Sciatic nerve (tissue), 2 donors: ENCODE measurements around the gene CTAG1B. TPM values are rescaled to one million over a fixed set of nuclear protein-coding genes. Genes with fewer than 3 reads are reported as not detected.
"Not testable (repeated sequence)": the region's sequence is repeated elsewhere in the genome, so short reads cannot be mapped to it uniquely, and the experiment has no call there.

Source experiments
- ATAC-seq: fragments of 200-7000 bp; cut with Tn5 transposase; one replicate; pipeline ENCODE4 v1.9.1; 2020; ENCODE audit warnings: mild to moderate bottlenecking, moderate library complexity
- DNase-seq: peaks from one replicate; pipeline ENCODE4 v3.0.0-alpha.2; 2020; ENCODE audit warnings: low spot score
- intact Hi-C: fragments of 100-400 bp; cut with DNase I; formaldehyde crosslinking; loops from one replicate; pipeline ENCODE4 v1.14.2; 2022
- total RNA-seq: library from RNA; stranded (reverse); fragmentation: NEBNext Ultra II Directional; extraction: Animal tissue kit (Norgen Biotek cat#: 25700); gene quantifications from one replicate; pipeline ENCODE4 v1.2.1, GENCODE V29; 2021
- donor health status: DM: no; HTN: no; CAD: no.
- donor health status: DM: no; HTN: no; CAD: no.

The CTAG1B gene
- not detected for total RNA-seq

DNA sequence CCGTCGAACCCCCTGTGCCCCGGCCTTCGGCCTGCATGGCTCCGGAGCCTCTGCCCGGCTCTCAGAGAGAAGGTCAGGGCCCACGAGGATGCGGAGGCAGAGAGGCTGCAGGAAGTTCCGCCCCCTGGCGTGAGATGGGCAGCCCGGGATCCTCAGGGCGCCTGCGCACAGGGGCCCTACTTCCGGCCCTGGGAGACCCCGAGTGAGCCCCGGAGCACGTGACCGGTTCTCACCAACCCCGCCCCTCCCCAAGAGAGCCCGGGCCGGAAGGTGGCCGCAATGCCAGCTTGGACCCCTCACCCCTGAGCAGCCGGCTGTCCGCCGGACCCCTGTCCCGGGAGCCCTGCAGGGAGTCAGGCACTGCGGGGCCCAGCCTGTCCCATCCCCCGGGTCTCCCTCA, at the start of gene CTAG1B:
Gene CTAG1B, minus strand, starts transcription at position 101 of the 400 bp plus-strand sequence. Its CDS starts 64 bp downstream, at position 37.
- intact Hi-C loops, DNase-seq: not testable (repeated sequence)
- ATAC-seq: peak; percentile 20

DNA sequence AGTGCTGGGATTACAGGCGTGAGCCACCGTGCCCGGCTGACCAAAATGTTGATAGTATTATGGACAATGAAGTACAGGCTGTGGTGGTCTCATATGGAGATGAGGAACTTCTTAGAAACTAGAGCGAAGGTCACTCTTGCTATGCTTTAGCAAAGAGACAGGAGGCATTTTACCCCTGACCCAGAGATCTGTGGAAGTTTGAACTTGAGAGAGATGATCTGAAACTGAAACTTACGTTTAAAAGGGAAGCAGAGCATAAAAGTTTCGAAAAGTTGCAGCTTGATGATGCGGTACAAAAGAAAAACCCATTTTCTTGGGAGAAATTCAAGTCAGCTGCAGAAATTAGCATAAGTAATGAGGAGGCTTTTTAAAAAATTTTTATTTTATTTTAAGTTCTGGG, 42.8 kb upstream of the CTAG1B start:
- intact Hi-C loops: no loop called here
- ATAC-seq: no peak

DNA sequence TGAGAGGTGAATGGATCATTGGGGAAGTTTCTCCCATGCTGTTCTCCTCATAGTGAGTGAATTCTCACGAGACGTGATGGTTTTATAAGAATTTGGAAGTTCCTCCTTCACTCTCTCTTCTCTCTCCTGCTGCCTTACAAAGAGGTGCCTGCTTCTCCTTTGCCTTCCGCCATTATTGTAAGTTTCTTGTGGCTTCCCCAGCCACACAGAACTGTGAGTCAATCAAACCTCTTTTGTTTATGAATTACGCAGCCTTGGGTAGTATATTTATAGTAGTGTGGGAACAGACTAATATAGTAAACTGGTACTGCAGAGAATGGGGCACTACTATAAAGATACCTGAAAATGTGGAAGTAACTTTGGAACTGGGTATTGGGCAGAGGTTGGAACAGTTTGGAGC, 42.1 kb upstream of the CTAG1B start:
- DNase-seq (no peak), ATAC-seq (no peak)
- intact Hi-C loops: no loop called here

More for the DNA sequence above, 42.8 kb upstream of the CTAG1B start:
- DNase-seq: no peak

DNA sequence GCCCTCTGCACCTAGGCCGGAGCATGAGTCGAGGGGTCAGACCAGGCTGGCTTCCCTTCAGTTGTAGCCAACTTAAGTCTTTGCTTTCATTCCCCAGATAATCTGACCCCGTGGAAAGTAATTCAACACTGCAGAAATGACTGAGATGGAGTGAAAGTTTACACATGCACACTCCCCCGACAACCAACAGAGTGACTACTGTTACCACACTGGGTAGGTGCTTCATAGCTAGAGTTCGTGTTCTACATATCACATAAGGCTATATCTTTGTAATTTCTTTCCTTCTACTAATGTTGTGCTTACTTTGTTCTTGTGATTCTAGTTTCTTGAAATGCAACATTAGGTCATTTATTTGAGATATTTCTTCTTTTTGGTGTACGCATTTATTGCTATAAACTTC, 41.5 kb upstream of the CTAG1B start:
- intact Hi-C loops: no loop called here
- ATAC-seq (no peak), DNase-seq (no peak)

DNA sequence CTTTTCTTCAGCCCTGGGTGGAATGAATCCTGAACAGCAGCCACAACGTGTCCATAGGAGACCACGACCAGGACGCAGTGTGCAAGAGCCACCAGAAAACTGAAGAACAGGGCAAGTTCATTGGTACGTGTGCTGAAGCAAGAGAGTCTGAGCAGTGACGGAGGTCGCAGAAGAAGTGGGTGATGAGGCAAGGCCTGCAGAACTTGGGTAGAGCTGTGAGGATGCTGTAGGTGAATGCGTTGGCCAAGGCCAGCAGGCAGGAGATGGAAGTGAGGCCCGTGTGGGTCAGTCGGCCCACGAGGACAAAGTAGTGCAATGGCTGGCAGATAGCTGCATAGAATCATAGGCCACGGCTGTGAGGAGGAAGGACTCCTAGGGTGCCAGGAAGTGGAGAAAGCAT, 39.9 kb upstream of the CTAG1B start:
- no peak for DNase-seq
- no peak for ATAC-seq
- intact Hi-C loops: no loop called here

DNA sequence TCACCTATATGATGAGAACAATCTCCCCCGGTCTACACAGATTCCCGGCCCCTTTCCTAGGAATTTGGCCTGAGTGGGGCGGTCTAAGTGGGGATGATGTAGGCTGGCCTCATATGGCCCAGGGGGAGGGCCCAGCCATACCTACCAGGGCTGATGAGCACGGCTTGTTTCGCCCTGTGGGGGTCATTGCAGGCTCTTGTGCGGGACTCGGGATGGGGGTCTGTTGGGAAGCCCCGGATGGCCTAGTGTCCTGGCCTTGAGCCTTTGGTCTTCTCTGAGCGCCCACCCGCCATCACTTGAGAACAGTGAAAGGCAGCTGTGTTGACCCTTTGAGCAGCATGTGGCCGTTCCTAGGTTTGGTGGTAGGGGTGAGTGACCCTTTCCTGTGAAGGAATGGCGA, 39.1 kb upstream of the CTAG1B start:
- no peak for DNase-seq
- ATAC-seq: no peak
- intact Hi-C loops: no loop called here

DNA sequence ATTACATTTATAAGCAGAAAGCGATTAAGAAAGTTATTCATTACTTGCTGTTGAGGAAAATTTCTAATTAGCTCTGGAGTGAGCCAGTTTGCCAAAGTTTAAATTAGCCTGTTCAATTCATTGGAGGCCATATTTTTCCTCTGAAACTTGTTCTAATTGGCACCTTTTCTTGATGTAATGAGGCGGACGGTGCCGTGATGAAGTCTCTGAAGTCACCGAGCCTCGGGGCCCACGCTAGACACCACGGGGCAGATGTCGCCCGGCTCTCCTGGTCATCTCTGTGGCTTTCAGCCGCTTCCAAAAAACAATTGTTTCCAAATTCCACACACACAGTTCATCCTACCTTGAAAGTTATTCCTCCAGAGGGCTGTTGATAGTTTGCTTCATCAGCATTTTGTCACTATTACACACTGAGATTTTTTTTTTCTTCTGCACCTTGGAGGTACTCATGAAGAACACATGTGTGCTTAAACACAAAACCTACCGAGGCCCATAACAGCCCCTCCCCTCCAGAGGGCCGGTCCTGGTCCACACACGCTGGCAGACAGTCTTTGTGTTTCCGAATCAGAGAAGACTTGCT, 38.2 kb upstream of the CTAG1B start:
- no peak for DNase-seq
- no peak for ATAC-seq
- intact Hi-C loops: no loop called here

DNA sequence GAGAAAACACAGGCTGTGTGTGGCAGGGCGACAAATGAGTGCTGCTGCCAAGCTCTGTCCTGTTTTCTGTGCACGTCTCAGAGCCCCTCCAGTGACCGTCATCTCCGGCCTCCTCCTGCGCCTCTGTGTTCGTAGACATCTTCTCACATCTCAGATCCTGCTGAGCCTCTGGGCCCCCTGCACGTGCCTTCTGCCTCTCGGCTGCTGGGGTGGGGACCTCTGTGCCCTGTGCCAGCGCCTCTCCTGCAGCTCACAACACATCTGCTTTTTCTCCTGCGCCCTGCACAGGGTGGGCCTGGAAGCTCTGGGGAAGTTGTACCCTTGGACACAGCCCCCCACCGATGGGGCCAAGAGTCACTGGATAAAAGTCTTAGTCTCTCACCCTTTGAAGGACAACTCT, 36.7 kb upstream of the CTAG1B start:
- intact Hi-C loops: no loop called here
- ATAC-seq (no peak), DNase-seq (no peak)

DNA sequence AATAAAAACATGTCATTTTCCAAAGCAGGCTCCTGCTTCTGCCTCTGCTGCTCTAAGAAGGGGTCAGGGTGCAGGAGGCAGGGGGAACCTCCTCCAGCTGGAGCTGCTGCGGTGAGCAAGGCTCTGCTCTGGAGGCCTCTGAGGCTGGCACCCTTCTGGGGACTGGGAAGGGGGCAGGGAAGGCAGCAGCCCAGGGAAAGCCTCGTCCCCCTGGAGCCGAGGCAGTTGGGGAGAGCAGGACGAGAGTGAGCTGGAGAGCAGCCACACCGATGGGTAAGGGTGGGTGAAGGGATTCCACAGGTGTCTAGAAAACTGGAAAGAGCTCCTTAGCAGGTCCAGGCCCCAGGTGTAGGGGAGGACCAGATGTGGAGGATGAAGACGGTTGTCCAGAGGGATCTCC, 36.3 kb upstream of the CTAG1B start:
- ATAC-seq (no peak), DNase-seq (no peak)
- intact Hi-C loops: no loop called here

DNA sequence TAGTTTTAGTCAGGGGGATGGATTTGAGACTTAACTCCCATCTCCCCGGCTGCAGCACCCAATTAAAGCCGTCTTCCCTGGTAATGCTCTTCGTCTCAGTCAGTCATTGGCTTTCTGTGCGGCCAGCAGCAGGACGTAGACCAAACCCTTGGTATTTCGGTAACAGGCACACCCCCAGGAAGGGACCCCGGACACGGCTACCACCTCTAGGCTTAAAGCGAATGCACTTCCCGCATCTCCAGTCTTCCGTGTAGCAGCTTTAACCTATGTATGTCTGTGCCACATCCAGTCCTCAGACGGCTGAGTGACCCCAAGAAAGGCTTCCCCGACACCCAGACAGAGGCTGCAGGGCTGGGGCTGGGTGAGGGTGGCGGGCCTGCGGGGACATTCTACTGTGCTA, 35.8 kb upstream of the CTAG1B start:
- ATAC-seq (no peak), DNase-seq (no peak)
- intact Hi-C loops: no loop called here

DNA sequence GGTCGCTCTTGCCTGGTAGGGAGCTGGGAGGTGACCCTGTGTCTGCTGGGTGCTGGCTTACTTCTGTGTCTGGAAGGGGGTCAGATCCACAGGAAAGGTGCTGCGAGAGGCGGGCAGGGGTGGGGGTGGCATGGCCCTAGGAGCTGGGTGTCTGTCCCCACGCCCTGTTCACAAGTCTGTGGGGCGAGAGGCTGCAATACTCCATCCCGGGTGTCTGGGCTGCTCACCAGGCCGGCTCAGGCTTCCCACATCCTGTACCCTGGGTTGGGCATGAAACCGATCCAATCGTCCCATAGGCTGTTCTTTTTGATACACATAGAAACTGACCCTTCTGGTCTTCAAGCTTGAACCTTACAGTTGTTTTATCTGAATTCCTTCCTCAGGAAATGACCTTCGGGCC, 35.3 kb upstream of the CTAG1B start:
- ATAC-seq: no peak
- intact Hi-C loops: no loop called here
- no peak for DNase-seq

DNA sequence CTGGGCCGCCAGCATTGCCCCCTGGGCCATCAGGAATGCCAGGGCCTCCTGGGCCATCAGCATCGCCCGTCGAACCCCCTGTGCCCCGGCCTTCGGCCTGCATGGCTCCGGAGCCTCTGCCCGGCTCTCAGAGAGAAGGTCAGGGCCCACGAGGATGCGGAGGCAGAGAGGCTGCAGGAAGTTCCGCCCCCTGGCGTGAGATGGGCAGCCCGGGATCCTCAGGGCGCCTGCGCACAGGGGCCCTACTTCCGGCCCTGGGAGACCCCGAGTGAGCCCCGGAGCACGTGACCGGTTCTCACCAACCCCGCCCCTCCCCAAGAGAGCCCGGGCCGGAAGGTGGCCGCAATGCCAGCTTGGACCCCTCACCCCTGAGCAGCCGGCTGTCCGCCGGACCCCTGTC, 34.3 kb upstream of the CTAG1B start, which contains the start of gene CTAG2:
Gene CTAG2, minus strand, starts transcription at position 167 of the 400 bp plus-strand sequence. Its CDS starts 64 bp downstream, at position 103.
- intact Hi-C loops, DNase-seq, ATAC-seq: not testable (repeated sequence)

DNA sequence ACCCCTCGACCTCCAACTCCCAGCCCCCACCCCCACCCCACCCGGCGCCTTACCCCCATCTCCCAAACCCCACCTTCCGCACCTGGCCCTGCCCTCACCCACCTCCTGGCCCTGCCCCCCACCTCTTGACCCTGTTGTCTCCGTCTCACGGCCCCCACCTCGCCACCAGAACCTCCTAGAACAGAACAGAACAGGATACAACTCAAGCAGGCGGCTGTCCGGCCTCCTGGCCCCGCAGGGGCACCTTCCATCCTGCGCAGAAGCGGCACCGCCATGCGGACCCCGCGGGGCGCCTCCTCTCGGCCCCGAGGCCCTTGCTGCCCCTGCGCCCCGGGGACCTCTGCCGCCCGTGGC, 33.9 kb upstream of the CTAG1B start:
- ATAC-seq (no peak), DNase-seq (no peak)
- intact Hi-C loops: no loop called here

DNA sequence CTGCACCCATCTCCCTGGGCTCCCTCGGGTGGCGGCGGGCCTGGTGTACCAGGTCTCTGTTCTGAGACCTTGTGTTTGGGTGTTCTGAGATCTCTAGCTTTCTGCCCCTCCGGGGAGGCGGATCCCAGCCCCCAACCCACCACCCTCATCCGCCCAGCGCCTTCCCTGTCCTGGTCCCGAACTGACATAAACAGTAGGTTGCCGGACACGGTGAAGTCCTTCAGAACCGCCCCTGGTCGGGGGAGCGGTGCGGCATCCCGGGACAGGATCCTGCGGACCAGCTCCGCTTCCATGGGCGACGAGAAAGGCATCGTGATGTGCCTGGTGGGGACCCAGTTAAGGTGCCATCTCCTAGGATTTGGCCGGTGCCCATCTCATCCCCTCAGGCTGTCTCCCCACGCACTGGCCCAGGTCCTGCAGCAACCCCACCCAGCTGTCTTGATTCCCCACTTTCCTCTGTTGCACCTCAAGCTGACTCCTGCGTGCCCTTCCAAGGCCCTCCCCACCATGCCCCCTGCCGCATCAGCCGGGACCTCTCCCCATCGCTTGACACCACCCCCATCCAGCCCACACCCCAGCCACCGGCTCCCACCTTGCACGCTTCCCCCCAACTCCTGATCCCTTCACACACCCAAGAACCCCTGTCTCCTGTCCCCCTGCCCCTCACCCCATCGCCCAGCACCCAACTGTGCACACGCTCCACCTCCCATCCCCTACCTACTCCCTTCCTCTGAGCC, 33.4 kb upstream of the CTAG1B start:
- no peak for DNase-seq
- no peak for ATAC-seq
- intact Hi-C loops: no loop called here

DNA sequence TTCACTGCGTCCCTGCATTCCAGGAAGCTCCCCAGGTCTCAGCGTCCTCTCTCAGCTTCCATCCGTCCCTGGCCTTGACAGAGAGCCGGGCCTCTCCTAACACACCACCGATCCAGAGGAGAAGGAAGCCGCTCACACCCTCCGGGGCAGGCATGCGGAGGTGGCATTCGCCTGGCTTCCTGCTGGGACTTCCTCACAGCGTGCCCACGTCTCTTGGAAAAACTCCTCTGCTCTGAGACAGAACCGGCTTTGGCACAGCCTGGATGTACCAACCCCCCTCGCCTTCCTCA, 31.1 kb upstream of the CTAG1B start:
- DNase-seq: no peak
- intact Hi-C loops: no loop called here

DNA sequence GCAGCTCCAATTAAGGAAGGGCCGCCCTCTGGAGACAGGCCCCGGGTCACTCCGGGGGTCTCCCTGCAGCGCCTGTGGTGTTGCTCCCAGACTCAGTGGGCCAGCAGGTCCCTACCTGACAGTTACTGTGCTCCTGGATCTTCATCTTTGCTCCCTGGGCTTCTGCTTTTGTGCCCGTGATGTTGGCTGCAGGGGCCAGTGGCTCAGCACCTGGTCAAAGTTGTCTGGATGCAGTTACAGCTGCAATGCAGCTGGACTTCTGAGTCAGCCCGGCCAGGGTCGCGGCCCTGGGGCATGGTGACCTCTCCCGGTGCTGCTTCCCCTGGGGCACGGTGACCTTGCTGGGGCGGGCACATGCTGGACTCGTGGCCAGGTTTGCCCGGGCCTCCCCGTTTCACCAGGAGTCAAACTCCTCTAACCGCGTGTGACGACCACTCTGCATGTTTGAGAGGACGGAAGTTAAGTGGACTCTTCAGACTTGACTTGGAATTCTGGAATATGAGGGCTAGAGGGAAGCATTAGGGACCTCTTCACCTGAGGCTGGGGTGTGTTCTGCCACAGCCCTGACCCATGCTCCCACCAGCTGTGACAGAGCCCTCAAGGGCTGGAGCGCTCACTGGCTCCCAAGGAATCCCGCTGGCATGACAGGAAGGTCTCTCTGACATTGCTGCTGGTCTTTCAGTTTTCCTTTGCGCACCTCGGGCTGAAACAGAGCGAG, 30.6 kb upstream of the CTAG1B start:
- intact Hi-C loops: no loop called here
- no peak for ATAC-seq
- no peak for DNase-seq

More for the DNA sequence above, 31.1 kb upstream of the CTAG1B start:
- no peak for ATAC-seq

DNA sequence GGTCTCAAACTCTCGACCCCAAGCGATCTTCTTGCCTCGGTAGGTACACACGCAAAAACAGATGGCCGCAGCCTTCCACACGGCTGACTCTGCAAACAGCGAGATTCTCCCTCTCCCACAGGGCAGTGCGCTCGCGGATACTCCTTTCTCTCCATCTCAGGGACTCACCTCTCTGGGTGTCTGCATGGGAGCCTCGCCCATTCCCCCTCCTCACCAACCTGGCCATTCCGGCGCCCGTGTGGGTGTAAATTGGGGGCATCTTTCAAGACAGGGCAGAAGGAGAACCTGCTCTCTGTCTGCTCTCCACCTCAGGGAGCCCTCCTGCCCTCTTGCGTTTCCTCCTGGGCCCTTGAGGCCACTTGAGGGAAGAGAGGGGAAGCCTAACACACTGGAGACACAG, 29.8 kb upstream of the CTAG1B start:
- DNase-seq (no peak), ATAC-seq (no peak)
- intact Hi-C loops: no loop called here

DNA sequence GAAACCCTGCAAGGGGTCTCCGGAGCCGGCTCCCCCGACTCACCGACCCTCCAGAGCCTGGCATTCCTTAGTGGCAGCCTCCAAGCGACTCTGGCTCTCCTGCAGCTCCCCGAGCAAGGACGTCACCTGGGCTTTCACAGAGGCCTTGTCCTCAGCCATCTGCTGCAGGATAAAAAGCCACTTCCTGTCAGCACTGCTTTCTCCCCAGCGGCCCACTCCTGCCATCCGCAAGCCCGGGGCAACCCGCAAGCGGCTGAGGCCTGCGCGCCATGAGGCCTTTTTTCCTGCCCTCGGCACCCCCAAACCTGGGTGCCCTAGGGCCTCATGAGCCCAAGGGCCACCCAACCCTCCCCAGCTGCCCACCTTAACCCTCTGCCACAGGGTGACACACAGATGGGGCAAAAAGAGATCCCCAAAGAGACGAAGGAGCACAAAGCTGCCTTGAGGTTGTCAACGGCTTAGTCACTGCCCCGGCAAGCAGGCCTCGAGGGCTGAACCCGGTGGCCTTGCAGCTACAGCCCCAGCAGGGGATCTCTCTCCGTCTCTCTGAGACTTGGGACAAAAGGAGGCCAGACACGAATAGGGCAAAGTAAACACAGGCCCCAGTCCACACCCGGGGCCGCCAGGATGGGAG, 26.8 kb upstream of the CTAG1B start:
- DNase-seq, ATAC-seq, intact Hi-C loops: not testable (repeated sequence)

DNA sequence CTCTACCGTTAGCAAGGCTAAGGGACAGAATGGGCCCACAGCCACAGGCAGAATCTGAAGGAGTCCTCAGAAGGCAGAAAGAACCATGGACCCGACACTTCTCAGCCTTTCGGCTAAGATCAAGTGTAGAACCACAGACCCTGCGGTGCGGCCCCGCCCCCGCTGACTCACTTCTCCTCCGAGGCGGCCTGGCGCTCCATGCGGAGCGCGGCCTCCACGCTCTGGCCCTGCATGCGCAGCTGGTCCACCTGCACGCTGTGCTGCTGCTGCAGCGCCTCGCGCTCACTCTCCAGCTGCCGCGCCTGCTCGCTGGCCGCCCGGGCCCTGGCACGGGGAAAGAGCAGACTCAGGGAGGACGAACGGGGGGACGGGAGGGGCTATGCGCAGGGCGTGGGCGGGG, 24.6 kb upstream of the CTAG1B start:
- DNase-seq, intact Hi-C loops, ATAC-seq: not testable (repeated sequence)

DNA sequence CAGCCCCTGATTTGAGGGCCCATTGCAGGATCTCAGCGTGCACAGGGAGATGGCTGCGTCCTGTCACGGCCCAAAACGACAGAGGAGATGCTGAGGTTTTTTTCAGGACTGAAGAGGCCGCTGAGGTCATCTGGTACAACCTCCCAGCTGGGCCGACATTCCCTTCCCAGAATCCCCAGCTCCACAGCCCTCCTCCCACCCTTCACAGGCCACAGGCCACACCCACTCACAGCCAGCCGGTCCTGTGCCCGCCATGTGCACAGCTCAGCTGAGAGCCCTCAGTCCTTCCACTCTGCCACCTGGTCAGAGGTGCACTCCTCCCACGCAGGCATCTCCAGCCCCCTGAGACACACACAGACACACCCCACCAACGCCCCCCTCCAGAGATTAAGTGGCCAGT, 22.7 kb upstream of the CTAG1B start:
- intact Hi-C loops, DNase-seq: not testable (repeated sequence)
- ATAC-seq: peak; percentile 65
